Lower lobe of right lung (tissue), 2 donors: ENCODE measurements around the gene PAIP2. TPM values are rescaled to one million over a fixed set of nuclear protein-coding genes. Genes with fewer than 3 reads are reported as not detected.
"Not testable (repeated sequence)": the region's sequence is repeated elsewhere in the genome, so short reads cannot be mapped to it uniquely, and the experiment has no call there.

Experiments
- ATAC-seq, 2 donors: fragments of 200-7000 bp; cut with Tn5 transposase; one replicate each; pipeline ENCODE4 v1.9.1; 2020 to 2022; ENCODE audit warnings: mild to moderate bottlenecking in 2 of 2, moderate library complexity in 2 of 2
- DNase-seq: peaks from one replicate; pipeline ENCODE4 v3.0.0-alpha.2; 2020
- H3K27ac ChIP-seq: fragments of 200-600 bp; one replicate; pipeline ENCODE4 v1.8.0; 2022
- H3K27me3 ChIP-seq: fragments of 200-600 bp; one replicate; pipeline ENCODE4 v1.8.0; 2022; ENCODE audit warnings: low read depth
- H3K36me3 ChIP-seq: fragments of 200-600 bp; one replicate; pipeline ENCODE4 v1.8.0; 2022; ENCODE audit warnings: mild to moderate bottlenecking
- H3K4me1 ChIP-seq: fragments of 200-600 bp; one replicate; pipeline ENCODE4 v1.8.0; 2022
- H3K4me3 ChIP-seq: fragments of 200-600 bp; one replicate; pipeline ENCODE4 v1.8.0; 2022; ENCODE audit warnings: mild to moderate bottlenecking
- H3K9me3 ChIP-seq: fragments of 200-600 bp; one replicate; pipeline ENCODE4 v1.8.0; 2022
- intact Hi-C: fragments of 100-400 bp; cut with DNase I; formaldehyde crosslinking; loops from one replicate; pipeline ENCODE4 v1.11.0; 2022
- total RNA-seq: library from RNA; stranded (reverse); fragmentation: NEBNext Ultra II Directional; extraction: Animal tissue kit (Norgen Biotek cat#: 25700); gene quantifications from one replicate; pipeline ENCODE4 v1.2.1, GENCODE V29; 2021
- TF ChIP-seq, protein P1 (sequence below): fragments of 200-600 bp; IDR thresholded peaks from one replicate; pipeline ENCODE4 v1.8.0; 2022; ENCODE audit warnings: antibody characterized with exemption, mild to moderate bottlenecking
- donor health status: DM: no; HTN: yes; CAD: no; lungs with severe emphysema.

Gene PAIP2
- total RNA-seq, 1 donor from 2014 or later, result 84.1 TPM

DNA sequence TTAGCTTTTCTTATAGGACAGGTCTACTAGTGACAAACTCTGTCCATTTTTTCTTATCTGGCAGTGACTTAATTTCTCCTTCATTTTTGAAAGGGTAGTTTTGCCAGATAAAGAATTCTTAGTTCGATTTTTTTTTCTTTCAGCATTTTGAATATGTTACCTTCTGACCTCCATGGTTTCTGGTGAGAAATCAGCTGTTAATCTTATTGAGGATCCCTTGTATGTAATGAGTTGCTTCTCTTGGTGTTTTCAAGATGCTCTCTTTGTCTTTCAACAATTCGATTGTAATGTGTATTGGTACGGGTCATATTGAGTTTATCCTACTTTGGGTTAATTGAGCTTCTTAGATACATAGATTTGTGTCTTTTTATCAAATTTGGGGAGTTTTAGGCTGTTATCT lies 12.5 kb downstream of the PAIP2 start:
- H3K4me3 ChIP-seq, result no peak overlapping the region
- TF ChIP-seq, protein P1, sequence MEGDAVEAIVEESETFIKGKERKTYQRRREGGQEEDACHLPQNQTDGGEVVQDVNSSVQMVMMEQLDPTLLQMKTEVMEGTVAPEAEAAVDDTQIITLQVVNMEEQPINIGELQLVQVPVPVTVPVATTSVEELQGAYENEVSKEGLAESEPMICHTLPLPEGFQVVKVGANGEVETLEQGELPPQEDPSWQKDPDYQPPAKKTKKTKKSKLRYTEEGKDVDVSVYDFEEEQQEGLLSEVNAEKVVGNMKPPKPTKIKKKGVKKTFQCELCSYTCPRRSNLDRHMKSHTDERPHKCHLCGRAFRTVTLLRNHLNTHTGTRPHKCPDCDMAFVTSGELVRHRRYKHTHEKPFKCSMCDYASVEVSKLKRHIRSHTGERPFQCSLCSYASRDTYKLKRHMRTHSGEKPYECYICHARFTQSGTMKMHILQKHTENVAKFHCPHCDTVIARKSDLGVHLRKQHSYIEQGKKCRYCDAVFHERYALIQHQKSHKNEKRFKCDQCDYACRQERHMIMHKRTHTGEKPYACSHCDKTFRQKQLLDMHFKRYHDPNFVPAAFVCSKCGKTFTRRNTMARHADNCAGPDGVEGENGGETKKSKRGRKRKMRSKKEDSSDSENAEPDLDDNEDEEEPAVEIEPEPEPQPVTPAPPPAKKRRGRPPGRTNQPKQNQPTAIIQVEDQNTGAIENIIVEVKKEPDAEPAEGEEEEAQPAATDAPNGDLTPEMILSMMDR, result no peak
- ATAC-seq (no peak), DNase-seq (no peak)
- no peaks in the 10 kb centered on the region for H3K9me3 ChIP-seq
- intact Hi-C loops, result no loop called here
- peaks cover 24% of the 10 kb centered on the region for H3K4me1 ChIP-seq
- peaks cover 9% of the 10 kb centered on the region for H3K36me3 ChIP-seq
- no peak overlapping the region for H3K27ac ChIP-seq
- no peaks in the 10 kb centered on the region for H3K27me3 ChIP-seq

DNA sequence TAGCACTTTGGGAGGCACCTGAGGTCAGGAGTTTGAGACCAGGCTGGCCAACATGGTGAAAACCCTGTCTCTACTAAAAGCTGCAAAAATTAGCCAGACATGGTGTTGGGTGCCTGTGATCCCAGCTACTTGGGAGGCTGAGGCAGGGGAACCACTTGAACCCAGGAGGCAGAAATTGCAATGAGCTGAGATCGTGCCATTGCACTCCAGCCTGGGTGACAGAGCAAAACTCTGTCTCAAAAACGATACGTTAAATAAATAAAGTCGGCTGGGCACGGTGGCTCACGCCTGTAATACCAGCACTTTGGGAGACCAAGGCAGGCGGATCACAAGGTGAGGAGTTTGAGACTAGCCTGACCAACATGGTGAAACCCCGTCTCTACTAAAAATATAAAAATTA lies 14.2 kb downstream of the PAIP2 start:
- intact Hi-C loops, H3K9me3 ChIP-seq, H3K36me3 ChIP-seq, H3K27ac ChIP-seq, ATAC-seq, H3K27me3 ChIP-seq, DNase-seq, H3K4me3 ChIP-seq: not testable (repeated sequence)
- H3K4me1 ChIP-seq, result peaks cover 18% of the 10 kb centered on the region

DNA sequence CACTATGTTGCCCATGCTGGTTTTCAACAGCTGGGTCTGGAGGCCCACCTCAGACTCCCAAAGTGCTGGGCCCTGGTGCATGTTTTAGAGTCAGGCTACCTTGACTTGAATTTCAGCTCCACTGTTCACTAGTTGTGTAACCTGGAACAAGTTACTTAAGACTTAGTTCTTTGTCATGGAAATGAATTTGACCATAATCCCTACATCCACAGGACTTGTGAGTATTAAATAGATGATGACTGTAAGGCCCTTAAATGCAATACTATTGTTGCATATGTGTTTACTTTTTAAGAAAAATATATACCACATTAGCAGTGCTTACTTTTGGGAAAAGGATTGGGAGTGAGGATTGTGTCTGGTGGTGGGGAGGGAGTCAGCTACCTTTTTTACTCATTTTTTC lies 16.4 kb downstream of the PAIP2 start:
- H3K4me3 ChIP-seq, result no peak overlapping the region
- intact Hi-C loops, result no loop called here
- peaks cover 18% of the 10 kb centered on the region for H3K4me1 ChIP-seq
- H3K27me3 ChIP-seq, result no peaks in the 10 kb centered on the region
- H3K27ac ChIP-seq, result no peak overlapping the region
- ATAC-seq (no peak), DNase-seq (no peak)
- TF ChIP-seq, protein P1, result no peak
- peaks cover 8% of the 10 kb centered on the region for H3K36me3 ChIP-seq
- no peaks in the 10 kb centered on the region for H3K9me3 ChIP-seq

DNA sequence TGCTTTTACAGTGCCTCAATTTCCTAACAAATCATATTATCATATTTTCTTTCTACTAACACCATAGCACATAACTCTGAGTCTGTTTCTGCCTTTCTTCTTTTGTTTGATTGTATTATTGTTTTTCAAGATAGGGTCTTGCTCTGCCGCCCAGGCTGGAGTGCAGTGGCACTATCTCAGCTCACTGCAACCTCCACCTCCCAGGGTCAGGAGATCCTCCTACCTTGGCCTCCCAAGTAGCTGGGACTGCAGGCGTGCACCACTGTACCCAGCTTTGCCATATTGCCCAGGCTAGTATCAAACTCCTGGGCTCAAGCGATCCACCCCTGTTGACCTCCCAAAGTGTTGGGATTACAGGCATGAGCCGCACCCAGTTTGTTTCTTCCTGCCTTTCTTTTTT lies 18.7 kb downstream of the PAIP2 start:
- intact Hi-C loops, result no loop called here
- TF ChIP-seq, protein P1, result no peak
- no peak for ATAC-seq
- Histone ChIP-seq H3K27me3 (no peaks in the 10 kb centered on the region), H3K36me3 (peaks cover 28% of the 10 kb centered on the region), H3K9me3 (no peaks in the 10 kb centered on the region), H3K4me1 (peaks cover 18% of the 10 kb centered on the region), H3K27ac (no peak overlapping the region), H3K4me3 (no peak overlapping the region)
- no peak for DNase-seq

DNA sequence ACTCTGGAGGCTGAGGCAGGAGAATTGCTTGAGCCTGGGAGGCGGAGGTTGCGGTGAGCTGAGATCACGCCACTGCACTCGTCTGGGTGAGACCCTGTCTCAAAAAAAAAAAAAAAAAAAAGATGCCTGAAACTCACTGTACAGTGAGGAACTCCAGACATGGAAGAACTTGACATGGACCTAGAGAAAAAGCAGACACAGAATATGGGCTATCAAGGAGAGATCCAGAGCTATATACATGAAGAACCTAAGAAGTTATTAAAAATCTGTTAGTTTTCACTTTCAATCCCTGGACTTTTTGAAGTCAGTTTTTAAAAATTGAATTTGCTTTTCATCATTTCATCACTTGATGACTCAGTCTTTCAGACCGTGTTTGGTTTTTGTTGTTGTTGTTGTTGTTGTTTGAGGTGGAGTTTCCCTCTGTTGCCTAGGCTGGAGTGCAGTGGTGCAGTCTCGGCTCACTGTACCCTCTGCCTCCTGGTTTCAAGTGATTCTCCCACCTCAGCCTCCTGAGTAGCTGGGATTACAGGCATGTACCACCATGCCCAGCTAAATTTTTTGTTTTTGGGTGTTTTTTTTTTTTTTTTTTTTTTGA lies 20.3 kb downstream of the PAIP2 start:
- Histone ChIP-seq H3K4me3 (no peak overlapping the region), H3K9me3 (no peaks in the 10 kb centered on the region), H3K27me3 (no peaks in the 10 kb centered on the region), H3K36me3 (peaks cover 41% of the 10 kb centered on the region), H3K4me1 (peaks cover 17% of the 10 kb centered on the region), H3K27ac (no peak overlapping the region)
- intact Hi-C loops, result no loop called here
- ATAC-seq, result no peak
- TF ChIP-seq, protein P1, result no peak
- no peak for DNase-seq

DNA sequence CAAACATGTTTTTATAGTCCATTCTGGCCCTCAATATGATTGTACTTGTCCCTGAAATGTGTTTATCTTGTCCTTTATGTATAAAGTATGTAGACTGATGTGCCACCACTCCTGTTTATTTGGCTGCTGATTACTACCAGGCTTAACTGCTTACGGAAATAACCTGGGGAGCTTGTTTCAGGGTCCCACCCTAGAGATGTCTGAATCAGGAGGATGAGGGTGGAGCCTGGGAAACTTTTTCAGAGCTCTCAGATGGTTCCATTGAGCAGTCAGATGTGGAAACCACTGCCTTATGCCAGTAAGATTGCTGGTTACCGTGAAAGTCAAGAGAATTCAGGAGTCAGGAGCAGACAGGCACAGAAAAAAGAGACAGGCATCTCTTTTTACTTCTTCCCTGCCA lies 22.3 kb downstream of the PAIP2 start:
- Histone ChIP-seq H3K27ac (no peak overlapping the region), H3K27me3 (no peaks in the 10 kb centered on the region), H3K9me3 (no peaks in the 10 kb centered on the region), H3K36me3 (peaks cover 61% of the 10 kb centered on the region), H3K4me3 (no peak overlapping the region), H3K4me1 (peaks cover 2% of the 10 kb centered on the region)
- ATAC-seq, result no peak
- intact Hi-C loops, result no loop called here
- no peak for DNase-seq
- TF ChIP-seq, protein P1, result no peak
